GM12874 (cell line): Measurements from ENCODE around the gene DHRS4.
A peak's percentile ranks its signal among the peaks of the same experiment; 100 is the strongest.

ENCODE experiments used
- CTCF ChIP-seq: IDR thresholded peaks from 2 replicates; pipeline ENCODE4 v1.5.1; 2011; ENCODE audit warnings: low read depth, mild to moderate bottlenecking, control low read depth, low read length, moderate library complexity; ENCODE audit not compliant: insufficient read depth

The DHRS4 gene

GRCh38 chr14:23953464-23954278 lies at the start of gene DHRS4:
TSS of gene DHRS4 (plus strand) at chr14:23953770. CDS start at chr14:23953789, 19 bp downstream.
- TF ChIP-seq CTCF, result peak; percentile 87

- peak; percentile 73 for TF ChIP-seq CTCF
Observed at GRCh38 chr14:23910101-23910875, 43.3 kb upstream of the DHRS4 start.

- TF ChIP-seq CTCF, result no peak
Observed at GRCh38 chr14:23910876-23911210, 42.7 kb upstream of the DHRS4 start.

- TF ChIP-seq CTCF, result no peak
Observed at GRCh38 chr14:23915559-23915958, 38.0 kb upstream of the DHRS4 start.

GRCh38 chr14:23916004-23916403 lies 37.6 kb upstream of the DHRS4 start:
- no peak for TF ChIP-seq CTCF

- TF ChIP-seq CTCF, result no peak
Observed at GRCh38 chr14:23916446-23916845, 37.1 kb upstream of the DHRS4 start.

- TF ChIP-seq CTCF, result no peak
Observed at GRCh38 chr14:23922545-23922944, 31.0 kb upstream of the DHRS4 start.
